CD4-positive, alpha-beta T cell treated with Interleukin-6 at 100 ng/mL for 8 hours (primary cell): ENCODE results near the gene CNN2.
A peak's percentile ranks its signal among the peaks of the same experiment; 100 is the strongest.

Experiments used
- DNase-seq: peaks from one replicate; pipeline ENCODE4 v3.0.0-alpha.2; 2020; ENCODE audit warnings: mixed read lengths, low spot score

Gene CNN2

GRCh38 chr19:1026783-1027649 lies 608 bp downstream of the CNN2 start:
- DNase-seq: peak; percentile 17

- peak; percentile 17 for DNase-seq
Observed at GRCh38 chr19:1027650-1028061, 1.2 kb downstream of the CNN2 start.

GRCh38 chr19:1028062-1028926 lies 1.9 kb downstream of the CNN2 start:
- peak; percentile 77 for DNase-seq

GRCh38 chr19:1032264-1032867 lies 6.0 kb downstream of the CNN2 start:
- DNase-seq: no peak

GRCh38 chr19:1035998-1036621 lies 9.7 kb downstream of the CNN2 start:
- DNase-seq: no peak

- no peak for DNase-seq
Observed at GRCh38 chr19:1037621-1038064, 11.2 kb downstream of the CNN2 start.

- no peak for DNase-seq
Observed at GRCh38 chr19:1038978-1039645, 12.7 kb downstream of the CNN2 start.

GRCh38 chr19:1039646-1040475 lies 13.5 kb downstream of the CNN2 start, which contains the start of gene ABCA7:
Gene ABCA7 (plus strand): TSS chr19:1040107. CDS start chr19:1041362, 1,255 bp downstream.
- DNase-seq: peak; percentile 99

- DNase-seq: peak; percentile 94
Observed at GRCh38 chr19:1040476-1041271, 14.3 kb downstream of the CNN2 start.

GRCh38 chr19:1041272-1041834 lies 14.9 kb downstream of the CNN2 start:
- no peak for DNase-seq

- DNase-seq: no peak
Observed at GRCh38 chr19:1041835-1042685, 15.7 kb downstream of the CNN2 start.

GRCh38 chr19:1042689-1043511 lies 16.5 kb downstream of the CNN2 start:
- no peak for DNase-seq

- DNase-seq: no peak
Observed at GRCh38 chr19:1045247-1045603, 18.8 kb downstream of the CNN2 start.

GRCh38 chr19:1046117-1046626 lies 19.8 kb downstream of the CNN2 start:
- DNase-seq: no peak

GRCh38 chr19:1046836-1047695 lies 20.7 kb downstream of the CNN2 start:
- DNase-seq: no peak

GRCh38 chr19:1047696-1048147 lies 21.3 kb downstream of the CNN2 start:
- no peak for DNase-seq
